NCI-H345 treated with DMSO at 0.1 percent for 48 hours (cell line): ENCODE results near the gene SMURF2.
"Not testable (repeated sequence)": the region's sequence is repeated elsewhere in the genome, so short reads cannot be mapped to it uniquely, and the experiment has no call there.

Source experiments
- DNase-seq: peaks from one replicate; lab custom pipeline; 2025; ENCODE audit not compliant: unreplicated experiment; lab: John Stamatoyannopoulos, UW

The SMURF2 gene

DNA sequence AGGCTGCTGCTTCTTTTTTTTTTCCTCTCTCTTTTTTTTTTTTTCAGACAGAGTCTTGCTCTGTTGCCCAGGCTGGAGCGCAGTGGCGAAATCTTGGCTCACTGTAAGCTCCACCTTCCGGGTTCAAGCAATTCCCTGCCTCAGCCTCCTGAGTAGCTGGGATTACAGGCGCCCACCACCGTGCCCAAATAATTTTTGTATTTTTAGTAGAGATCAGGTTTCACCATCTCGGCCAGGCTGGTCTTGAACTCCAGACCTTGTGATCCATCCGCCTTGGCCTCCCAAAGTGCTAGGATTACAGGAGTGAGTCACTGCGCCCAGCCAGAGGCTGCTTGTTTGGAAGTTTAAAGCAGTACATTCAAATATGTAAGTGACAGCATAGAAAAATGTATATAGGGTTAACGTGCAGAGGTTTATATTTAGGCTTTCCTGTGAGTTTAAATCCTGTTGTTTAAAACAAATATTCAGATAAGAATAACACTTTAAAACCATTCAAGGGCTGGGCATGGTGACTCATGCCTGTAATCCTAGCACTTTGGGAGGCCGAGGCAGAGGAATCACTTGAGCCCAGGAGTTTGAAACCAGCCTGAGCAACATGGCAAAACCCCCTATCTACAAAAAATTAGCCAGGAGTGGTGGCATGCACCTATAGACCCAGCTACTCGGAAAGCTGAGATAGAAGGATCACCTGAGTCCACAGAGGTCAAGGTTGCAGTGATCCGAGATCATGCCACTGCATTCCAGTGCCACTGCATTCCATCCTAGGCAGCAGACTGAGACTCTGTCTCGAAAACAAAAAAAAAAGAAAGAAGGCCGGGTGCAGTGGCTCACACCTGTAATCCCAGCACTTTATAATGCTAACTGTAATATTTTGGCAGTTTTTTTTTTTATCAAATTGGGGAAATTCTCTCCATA lies 6.0 kb upstream of the SMURF2 start:
- DNase-seq, result not testable (repeated sequence)

DNA sequence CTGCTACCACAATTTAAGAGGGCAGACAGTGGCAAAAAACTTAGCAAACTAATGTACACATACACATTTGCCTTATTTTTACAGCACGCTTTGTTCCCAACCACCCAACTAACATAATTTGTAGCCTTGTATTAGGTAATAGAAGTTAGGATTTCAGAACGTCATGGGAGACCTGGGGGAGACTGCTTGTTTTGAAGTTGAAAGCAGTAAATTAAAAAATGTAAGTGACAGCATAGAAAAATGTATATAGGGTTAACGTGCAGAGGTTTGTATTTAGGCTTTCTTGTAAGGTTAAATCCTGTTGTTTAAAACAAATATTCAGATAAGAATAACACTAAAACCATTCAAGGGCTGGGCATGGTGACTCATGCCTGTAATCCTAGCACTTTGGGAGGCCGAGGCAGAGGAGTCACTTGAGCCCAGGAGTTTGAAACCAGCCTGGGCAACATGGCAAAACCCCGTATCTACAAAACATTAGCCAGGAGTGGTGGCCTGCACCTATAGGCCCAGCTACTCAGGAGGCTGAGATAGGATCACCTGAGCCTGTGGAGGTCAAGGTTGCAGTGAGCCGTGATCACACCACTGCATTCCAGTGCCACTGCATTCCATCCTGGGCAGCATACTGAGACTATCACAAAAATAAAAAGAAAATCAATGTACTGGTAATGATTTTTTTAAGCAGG lies 2.3 kb upstream of the SMURF2 start:
- DNase-seq, result not testable (repeated sequence)

DNA sequence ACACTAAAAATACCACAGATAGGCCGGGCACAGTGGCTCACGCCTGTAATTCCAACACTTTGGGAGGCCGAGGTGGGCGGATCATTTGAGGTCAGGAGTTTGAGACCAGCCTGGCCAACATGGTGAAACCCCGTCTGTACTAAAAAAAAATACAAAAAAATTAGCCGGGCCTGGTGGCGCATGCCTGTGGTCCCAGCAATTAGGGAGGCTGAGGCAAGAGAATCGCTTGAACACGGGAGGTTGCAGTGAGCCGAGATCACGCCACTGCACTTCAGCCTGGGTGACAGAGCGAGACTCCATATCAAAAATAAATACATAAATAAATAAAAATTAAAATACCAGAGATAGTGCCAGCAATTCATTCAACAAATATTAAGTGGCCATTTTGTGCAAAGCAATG lies 1.7 kb upstream of the SMURF2 start:
- not testable (repeated sequence) for DNase-seq

DNA sequence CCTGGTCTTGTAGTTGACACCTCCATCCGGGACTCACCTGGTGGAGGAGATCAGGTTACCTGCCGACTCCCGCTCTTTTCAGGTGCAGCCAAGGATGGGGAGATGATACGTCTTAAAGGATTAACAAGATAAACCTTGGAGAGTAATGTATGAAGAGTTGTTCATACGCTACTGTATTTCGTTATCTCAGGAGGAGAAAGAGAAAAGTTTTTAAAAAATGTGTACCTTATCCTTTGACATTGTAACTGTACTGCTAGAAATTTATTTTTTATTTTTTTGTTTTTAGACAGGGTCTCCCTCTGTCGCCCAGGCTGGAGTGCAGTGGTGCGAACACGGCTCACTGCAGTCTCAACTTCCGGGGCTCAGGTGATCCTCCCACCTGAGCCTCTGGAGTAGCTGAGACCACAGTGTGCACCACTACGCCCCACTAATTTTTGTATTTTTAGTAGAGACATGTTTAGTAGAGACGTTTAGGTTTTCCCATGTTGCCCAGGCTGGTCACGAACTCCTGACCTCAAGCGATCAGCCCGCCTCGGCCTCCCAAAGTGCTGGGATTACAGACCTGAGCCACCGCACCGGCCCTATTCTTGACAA lies 764 bp upstream of the SMURF2 start:
- DNase-seq, result no peak

DNA sequence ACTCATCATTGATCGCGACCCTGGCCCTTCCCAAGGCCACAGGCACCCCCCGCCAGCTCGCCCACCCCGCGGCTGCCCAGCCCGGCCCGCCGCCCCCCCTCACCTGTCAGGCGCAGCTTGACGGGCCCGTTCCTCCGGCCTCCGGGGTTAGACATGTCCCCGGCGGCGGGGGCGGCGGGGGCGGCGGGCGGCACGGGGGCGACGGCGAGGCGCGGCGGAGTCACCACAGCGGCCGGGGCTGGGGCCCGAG lies 456 bp downstream of the SMURF2 start:
- DNase-seq, result no peak

DNA sequence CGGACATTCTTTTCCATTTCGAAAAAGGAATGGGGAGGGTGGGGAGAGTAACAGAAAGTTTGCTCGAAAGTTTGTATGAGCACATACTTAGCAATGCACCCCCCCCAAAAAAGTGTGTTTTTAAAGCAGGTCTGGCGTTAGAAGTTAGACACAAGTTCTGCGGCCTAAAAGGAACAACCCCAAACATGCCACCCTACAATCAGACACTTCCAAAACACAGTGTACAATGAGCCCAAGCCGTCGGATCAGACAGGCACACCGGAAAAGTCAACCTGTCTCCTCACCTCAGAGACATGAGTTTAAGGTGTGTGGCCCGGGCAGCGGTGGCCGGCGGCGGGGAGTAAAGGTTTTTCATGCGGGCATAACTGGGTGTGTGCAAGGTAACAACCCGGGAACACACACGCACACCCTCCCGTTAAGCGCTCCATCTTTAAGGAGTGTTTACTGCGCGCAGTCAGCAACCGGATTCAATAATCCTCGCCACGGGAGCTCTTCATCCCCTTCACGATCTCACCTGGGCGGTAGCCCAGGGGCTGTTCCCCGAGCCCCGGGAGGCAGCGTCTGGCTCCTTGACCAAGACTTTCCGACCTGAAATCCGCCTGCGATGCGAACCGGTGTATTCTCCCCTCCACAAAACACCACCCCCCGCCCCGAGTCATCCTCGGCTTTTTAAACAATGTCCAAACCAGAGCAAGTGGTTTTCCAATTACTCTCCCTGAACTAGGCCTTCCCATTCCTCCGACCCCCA lies 955 bp downstream of the SMURF2 start:
- DNase-seq, result not testable (repeated sequence)

DNA sequence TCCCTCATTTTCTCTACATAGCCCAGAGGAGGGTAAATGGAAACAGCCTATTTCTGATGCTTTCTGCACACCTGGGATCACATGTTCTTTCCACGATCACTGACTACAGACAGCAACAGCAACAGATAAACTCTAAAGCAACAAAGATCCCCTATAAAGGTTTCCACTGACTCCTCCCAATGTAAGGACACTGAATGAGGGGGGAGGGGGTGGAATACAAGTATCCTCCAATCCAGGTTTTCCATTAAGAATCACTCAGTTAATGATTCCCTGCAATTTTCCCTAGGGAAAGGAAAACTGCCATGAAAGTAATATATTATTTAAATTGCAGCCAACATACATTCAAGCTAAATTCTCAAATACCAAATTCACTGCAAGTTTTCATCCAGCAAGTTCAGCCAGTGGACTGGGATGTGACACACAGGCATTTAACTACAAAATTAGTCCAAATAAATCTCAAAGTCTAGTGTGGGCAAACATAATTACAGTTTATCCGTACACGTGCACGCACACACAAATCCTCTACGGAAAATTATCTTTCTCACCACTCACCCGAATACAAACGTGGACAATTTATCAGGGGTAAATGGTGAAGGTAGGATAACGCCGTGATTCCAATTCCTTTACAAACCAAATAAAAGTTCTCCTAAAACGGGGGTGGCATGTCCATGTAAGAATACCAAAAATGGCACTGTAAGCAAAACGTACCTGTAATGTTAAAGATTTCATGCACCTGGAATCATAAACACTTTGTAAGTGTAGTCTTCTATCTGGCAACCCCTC lies 1.7 kb downstream of the SMURF2 start:
- DNase-seq, result not testable (repeated sequence)

DNA sequence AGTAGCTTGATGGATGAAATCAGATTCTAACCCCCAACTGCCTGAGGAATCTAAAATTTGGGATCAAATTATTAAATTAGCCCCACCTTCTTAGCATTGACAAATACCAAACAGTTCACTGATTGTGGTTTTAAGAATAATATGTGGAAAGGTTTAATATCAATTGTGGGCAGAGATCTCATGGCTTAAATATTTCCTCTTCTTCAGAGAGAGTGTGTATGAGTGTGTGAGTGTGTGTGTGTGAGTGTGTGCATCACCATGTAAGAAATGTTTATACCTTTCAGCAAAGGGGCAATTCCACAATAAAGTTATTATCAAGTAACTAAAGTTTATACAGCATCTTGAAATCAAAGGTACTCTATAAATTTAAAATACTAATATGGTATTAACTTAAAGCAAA lies 3.2 kb downstream of the SMURF2 start:
- DNase-seq, result no peak

DNA sequence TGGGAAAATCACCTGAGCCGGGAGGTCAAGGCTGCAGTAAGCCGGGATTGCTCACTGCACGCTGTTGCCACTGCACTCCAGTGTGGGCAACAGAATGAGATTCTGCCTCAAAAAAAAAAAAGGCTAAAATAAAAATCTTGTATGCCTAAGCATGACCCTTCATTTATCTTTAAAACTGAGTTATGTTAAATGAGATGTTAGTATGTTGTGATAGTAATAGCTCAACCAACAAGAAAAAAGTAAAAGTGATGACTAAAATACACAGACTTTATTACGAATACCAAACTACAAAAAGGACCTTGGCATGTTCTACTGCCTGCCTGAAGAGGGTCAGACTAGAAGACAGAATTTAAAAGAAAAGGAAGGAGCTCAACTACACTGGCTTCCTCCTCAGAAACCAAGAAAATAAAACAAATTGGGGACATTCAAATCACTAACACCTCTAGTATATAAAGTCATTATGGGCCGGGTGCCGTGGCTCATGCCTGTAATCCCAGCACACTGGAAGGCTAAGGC lies 4.4 kb downstream of the SMURF2 start:
- no peak for DNase-seq

DNA sequence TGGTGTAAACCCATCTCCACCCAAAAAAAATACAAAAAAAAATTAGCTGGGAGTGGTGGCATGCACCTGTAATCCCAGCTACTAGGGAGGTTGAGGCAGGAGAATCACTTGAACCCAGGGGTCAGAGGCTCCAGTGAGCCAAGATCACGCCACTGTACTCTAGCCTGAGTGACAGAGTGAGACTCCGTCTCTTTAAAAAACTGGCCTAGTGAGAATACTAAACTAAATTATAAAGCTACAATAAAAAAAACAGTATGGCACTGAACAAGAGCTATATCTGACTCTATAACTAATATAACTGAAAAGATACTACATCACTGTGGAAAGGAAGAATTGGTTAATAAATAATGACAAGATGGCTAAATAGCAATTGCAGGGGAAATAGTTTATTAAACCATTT lies 6.4 kb downstream of the SMURF2 start:
- DNase-seq, result no peak

DNA sequence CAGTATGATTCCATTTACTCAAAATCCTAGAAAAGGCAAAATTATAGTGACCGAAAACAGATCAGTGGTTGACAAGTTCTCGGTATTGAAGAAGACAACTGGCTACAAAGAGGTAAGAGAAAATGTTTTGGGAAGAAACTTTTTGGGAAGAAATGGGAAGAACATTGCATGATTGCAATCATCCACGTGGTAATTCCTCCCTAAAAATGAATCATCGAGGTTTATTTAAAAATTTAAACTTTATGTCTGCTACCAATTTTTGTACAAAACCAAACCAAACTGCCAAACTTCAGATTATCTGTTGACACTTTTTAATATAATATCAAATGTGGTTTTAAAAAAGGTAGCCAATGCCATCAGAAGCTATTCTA lies 8.1 kb downstream of the SMURF2 start:
- no peak for DNase-seq

DNA sequence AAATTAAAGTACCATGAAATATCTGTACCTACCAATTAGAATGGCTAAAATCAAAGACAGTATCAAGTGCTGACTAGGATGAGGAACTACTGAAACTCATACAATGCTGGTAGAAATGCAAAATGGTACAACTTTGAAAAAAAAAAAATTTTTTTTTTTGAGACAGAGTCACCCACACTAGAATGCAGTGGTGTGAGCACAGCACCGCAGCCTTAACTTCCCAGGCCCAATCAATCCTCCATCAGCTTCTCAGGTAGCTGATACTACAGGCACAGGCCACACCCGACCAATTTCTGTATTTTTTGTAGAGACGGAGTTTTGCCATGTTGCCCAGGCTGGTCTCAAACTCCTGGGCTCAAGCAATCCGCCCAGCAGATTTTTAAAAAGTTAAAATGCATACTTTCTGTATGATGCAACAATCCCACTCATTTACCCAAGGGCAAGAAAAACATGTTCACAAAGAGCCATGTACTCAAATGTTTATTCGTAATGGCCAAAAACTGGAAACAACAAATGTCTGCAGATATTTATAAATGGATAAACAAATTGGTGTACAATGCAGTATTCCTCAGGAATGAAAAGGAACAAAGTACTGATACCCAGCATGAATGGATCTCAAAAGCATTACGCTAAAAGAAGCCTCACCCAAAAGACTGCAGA lies 8.7 kb downstream of the SMURF2 start:
- DNase-seq, result no peak

DNA sequence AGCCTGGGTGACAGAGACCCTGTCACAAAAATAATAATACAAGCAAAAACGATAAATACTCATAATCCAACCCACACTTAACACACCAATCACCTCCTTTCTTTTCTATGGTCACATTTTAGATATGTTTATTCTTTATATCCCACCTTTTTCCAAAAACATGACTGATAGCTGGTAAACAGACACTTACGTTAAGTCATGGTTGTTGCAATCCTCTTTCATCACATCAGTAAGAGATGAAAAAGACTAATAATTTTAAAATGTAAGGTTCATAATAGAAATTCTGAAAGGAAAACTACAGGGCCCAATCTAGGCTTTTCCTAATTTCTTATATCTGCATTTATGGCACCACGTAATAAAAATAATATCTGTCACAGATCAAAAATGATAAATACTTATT lies 10.2 kb downstream of the SMURF2 start:
- DNase-seq, result no peak

DNA sequence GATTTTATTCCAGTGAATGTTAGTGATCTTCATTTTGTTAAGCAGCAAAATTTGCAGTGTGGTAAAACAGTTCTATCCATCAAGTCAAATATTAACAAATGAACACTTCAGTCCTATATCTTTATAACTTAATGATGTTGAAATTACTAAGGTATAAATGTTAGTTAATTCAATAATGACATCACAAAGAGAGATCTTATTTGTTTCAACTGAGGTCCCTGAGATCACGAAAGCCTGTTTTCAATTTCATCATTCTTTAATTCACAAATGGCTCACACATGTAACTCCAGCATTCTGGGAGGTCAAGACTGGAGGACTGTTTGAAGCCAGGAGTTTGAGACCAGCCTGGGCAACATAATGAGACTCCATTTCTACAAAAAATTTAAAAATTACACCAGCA lies 13.9 kb downstream of the SMURF2 start:
- DNase-seq, result no peak

DNA sequence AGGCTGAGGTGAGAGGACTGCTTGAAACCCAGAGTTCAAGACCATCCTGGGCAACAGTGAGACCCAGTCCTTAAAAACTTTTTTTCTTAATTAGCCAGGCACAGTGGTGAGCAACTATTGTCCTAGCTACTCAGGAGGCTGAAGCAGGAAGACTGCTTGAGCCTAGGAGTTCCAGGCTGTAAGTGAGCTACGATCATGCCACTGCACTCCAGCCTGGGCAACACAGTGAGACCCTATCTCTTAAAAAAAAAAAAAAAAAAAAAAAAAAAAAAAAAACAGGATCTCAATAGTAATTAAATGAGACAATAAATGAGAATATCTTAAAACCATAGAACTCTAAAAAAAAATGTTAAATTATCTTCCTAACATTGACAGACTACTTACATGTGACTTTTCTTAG lies 14.3 kb downstream of the SMURF2 start:
- no peak for DNase-seq

DNA sequence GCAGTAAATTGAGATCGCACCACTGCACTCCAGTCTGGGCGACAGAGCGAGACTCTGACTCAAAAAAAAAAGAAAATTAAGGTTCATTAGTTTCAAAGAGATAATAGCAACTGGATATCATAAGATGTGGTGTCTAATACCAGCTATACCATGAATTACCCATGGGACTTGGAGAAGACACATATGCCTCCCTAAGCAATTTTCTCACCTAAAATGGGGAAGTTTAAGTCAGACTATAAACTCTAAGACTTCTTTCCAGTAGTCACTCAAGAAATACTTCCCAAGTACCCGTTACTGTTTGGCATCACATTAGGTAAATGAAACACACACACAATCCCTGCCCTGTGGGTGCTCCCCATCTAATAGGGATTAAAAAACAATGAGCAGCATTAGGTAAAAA lies 22.6 kb downstream of the SMURF2 start:
- no peak for DNase-seq

DNA sequence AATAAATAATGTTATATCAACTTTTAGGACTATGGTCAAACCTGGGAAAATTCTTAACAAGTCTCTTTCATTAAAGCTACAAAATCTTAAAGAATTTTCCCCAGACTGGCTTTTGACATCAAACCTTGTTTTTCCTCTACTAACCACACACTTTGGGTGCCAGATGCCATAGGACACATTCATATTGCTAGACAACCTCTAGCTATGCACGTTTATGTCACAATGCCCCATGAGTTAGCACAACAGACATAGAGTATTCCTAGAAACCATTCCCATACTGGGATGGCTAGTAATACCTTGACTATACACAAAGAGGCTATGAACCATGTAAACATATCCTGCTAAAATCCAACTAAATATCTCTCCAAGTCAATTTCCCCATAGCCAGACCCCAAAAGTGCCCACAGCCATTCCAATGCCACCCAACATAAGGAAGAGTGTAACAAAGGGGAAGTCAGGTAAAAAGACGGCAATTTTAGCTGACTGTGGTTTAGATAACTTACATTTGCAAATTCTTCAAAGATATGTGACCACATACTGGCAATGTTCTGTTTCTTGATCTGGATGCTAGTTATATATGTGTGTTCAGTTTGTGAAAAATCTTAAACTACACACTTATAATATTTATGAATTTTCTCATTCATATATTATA lies 23.4 kb downstream of the SMURF2 start:
- no peak for DNase-seq

DNA sequence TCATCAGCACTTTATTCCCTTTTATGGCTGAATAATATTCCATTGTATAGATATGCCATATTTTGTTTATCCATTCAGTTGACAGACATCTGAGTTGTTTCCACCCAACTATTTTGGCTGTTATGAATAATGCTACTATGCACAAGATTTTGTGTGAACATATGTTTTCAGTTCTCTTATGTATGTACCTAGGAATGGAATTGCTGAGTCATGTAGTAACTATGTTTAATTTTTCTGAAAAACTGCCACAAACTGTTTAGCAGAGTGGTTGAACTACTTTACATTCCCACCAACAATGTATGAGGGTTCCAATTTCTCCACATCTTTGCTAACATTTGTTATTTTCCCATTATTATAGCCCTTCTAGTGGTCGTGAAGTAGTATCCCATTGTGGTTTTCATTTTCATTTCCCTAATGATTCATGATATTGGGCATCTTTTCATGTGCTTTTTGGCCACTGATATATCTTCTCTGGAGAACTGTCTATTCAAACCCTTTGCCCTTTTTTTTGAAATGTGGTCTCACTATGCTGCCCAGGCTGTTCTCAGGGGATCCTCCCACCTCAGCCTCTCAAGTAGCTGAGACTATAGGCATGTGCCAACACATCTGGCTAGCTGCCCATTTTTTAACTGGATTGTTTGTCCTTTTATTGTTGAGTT lies 26.3 kb downstream of the SMURF2 start:
- DNase-seq, result no peak

DNA sequence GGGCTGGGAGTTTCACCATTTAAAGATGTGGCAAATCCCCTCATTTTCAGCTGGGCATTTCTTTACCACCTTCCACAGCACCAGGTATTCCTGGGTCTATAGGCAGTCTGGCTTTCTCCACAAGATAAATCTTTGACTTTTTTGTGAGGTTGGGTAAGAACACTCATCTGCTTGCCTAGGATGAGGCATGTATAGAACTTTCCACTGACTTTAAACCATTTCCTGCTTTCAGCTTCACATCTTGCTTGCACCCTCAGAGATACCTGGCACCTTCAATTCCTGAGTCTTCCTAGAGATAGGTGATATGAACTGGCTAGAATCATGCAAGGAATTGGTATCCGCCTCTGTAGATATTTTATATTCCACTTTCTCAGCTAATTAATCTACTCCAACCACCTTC lies 27.9 kb downstream of the SMURF2 start:
- no peak for DNase-seq
